Lung (tissue), 12 donors: Measurements from ENCODE around the gene OST4. TPM values are rescaled to one million over a fixed set of nuclear protein-coding genes. Genes with fewer than 3 reads are reported as not detected.

Experiments used
- ATAC-seq: fragments of 200-7000 bp; cut with Tn5 transposase; one replicate; pipeline ENCODE4 v1.9.1; 2020; ENCODE audit warnings: moderate number of reproducible peaks; ENCODE audit not compliant: insufficient read depth, low FRiP score
- DNase-seq, 3 donors: peaks; one replicate each; pipeline ENCODE4 v3.0.0-alpha.2; 2013 to 2017
- H3K27ac ChIP-seq, 2 donors: one replicate each; pipeline ENCODE4 v1.5.1; 2013; ENCODE audit warnings: mild to moderate bottlenecking in 2 of 2, moderate library complexity in 2 of 2, control low read depth in 1 of 2, inconsistent platforms in 1 of 2, low read depth in 1 of 2, low read length in 1 of 2
- H3K27me3 ChIP-seq, 3 donors: one replicate each; pipeline ENCODE4 v1.5.1; 2013; ENCODE audit warnings: low read length in 2 of 3; ENCODE audit not compliant: control insufficient read depth in 3 of 3, insufficient read depth in 3 of 3
- H3K36me3 ChIP-seq, 4 donors: one replicate each; pipeline ENCODE4 v1.5.1; 2013; ENCODE audit warnings: low read length in 4 of 4, mild to moderate bottlenecking in 1 of 4, moderate library complexity in 1 of 4; ENCODE audit not compliant: control insufficient read depth in 4 of 4, insufficient read depth in 4 of 4
- H3K4me1 ChIP-seq, 5 donors: one replicate each; pipeline ENCODE4 v1.5.1; 2013; ENCODE audit warnings: low read length in 5 of 5, mild to moderate bottlenecking in 2 of 5, moderate library complexity in 1 of 5; ENCODE audit not compliant: control insufficient read depth in 5 of 5, insufficient read depth in 5 of 5
- H3K4me3 ChIP-seq: one replicate; pipeline ENCODE4 v1.5.1; 2013; ENCODE audit warnings: mild to moderate bottlenecking, control low read depth, moderate library complexity
- H3K9ac ChIP-seq, 2 donors: one replicate each; pipeline ENCODE4 v1.5.1; 2013; ENCODE audit warnings: low read length in 2 of 2, control low read depth in 1 of 2; ENCODE audit not compliant: insufficient read depth in 1 of 2
- H3K9me3 ChIP-seq, 4 donors: one replicate each; pipeline ENCODE4 v1.5.1; 2013; ENCODE audit warnings: low read length in 3 of 4, mild to moderate bottlenecking in 1 of 4, moderate library complexity in 1 of 4; ENCODE audit not compliant: control insufficient read depth in 4 of 4, insufficient read depth in 3 of 4
- WGBS, 2 donors: extraction: QIAGEN DNeasy Blood & Tissue Kit; methylation state at CpG; one replicate each; pipeline ENCODE4 v1.1.7; 2013; 5-methylcytosine and 5-hydroxymethylcytosine counted together
- polyA plus RNA-seq, 2 donors: library from polyadenylated mRNA; stranded (reverse); fragments of 200-250 nt; gene quantifications; one replicate each; pipeline ENCODE4 v1.2.1, GENCODE V29; 2013
- total RNA-seq, 2 donors: library from RNA; depleted of rRNA in 1 of 2; stranded (reverse); fragments of >200 nt in 1 of 2; gene quantifications; one replicate each; pipeline ENCODE4 v1.2.1, GENCODE V29; 2014 to 2021
- TF ChIP-seq, protein P1 (sequence below): IDR thresholded peaks from 2 replicates; pipeline ENCODE4 v1.5.1; 2012; ENCODE audit warnings: mild to moderate bottlenecking; ENCODE audit errors: control extremely low read depth, extremely low read depth
- donor health status: control.
- donor health status: control.
- donor health status: Bipolar disorder and iron deficiency.
- donor health status: healthy.
- donor health status: DM: yes; HTN: yes; CAD: no.

The OST4 gene
- total and polyA plus RNA-seq, 4 donors: 164 to 577 (median 309) TPM

DNA sequence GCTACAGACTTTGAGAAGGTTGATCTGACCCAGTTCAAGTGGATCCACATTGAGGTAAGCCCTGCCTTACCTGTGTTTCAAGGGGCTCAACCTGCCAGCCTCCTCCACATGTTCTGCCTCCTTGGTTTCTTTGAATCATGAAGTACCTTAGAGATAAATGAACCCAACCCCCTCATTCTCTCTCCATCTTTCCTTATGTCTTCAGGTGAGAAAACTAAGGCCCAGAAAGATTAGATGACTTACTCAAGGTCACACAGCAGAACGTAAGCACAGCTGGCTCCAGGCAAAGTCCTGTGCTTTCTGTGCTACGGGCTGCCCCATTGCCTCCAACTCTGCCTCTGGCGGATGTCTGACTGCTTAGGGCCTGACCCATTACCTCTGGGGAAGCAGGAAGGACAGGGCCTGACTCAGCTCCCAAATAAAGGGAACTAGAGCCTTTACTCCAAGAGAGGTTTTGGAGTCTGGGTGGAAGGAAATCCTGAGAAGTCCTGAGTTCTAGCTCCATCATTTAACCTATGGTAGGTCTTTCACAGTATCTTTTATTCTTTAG is 25.4 kb upstream of the OST4 start:
- H3K9ac ChIP-seq: no peak overlapping the region
- peaks cover 0 to 10% (median 7%) of the 10 kb centered on the region in 5 donors for H3K4me1 ChIP-seq
- H3K36me3 ChIP-seq: peaks cover 0 to 2% (median 0%) of the 10 kb centered on the region in 4 donors
- H3K9me3 ChIP-seq: no peaks in the 10 kb centered on the region
- 53 to 74% methylated on average over 3 of the region's 3 CpGs for WGBS, 2 donors
- H3K27me3 ChIP-seq: no peaks in the 10 kb centered on the region
- no peak overlapping the region for H3K4me3 ChIP-seq
- peak overlapping the region in 1 of 2 donors; percentile 5 for H3K27ac ChIP-seq
- no peak for DNase-seq
- TF ChIP-seq, protein P1, sequence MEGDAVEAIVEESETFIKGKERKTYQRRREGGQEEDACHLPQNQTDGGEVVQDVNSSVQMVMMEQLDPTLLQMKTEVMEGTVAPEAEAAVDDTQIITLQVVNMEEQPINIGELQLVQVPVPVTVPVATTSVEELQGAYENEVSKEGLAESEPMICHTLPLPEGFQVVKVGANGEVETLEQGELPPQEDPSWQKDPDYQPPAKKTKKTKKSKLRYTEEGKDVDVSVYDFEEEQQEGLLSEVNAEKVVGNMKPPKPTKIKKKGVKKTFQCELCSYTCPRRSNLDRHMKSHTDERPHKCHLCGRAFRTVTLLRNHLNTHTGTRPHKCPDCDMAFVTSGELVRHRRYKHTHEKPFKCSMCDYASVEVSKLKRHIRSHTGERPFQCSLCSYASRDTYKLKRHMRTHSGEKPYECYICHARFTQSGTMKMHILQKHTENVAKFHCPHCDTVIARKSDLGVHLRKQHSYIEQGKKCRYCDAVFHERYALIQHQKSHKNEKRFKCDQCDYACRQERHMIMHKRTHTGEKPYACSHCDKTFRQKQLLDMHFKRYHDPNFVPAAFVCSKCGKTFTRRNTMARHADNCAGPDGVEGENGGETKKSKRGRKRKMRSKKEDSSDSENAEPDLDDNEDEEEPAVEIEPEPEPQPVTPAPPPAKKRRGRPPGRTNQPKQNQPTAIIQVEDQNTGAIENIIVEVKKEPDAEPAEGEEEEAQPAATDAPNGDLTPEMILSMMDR: no peak
- ATAC-seq: no peak

DNA sequence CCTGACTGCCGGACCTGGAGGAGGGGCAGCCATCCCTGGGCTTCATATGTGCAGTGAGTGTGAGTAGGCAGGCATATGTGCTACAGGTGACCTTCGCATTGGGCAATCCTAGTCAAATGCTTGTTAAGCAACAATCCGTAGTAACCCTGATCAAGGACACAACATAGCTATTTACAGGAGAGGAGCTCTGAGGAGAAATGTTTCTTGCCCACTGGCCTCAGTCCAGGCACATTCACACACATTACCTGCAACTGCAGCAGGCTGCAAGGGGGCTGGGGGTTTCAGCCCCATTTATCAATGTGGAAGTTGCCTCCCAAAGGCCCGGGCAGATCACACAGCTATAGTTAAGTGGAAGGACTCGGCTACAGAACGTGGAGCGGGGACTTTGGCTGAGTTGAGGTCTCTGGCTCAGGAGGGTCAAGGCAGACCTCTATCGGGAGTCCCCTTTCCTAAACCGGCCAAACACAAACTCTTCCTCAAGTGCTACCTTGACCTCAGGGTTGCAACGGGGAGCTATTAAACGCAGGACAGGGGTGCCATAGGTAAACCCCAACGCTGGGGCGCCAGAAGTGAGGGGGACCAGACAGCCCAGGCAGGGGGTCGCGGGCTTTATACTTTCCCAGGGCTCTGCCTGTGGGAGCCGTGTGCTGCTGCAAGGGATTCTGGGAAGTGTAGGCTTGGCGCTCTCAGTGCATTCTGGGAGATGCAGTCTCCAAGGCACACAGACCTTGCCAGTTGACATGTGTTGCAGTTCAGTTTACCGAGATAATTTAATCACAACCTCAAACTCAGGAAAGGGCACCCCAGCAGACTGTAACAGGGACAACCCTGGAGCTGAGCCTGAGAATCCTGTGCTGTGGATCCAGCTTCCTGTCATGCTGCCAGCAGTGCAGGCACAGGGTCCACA is 24.5 kb upstream of the OST4 start:
- peak overlapping the region; percentile 1 for H3K4me3 ChIP-seq
- TF ChIP-seq, protein P1: no peak

DNA sequence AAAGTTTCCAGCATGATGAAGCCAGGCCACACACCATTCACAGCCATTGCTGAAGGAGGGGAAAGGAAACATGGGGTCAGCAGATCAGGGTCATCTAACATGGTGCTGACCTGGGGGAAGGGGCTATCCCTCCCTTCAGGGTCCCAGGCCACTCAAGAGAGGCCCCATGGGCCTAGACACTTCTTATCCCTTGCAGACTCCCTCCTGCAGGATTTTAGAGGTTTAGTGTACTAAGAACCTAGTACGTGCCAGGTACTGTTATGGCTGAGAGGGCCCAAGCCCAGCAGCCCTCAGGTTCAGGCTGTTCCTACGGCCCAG is 23.9 kb upstream of the OST4 start:
- Histone ChIP-seq H3K4me3 (no peak overlapping the region), H3K27ac (no peak overlapping the region), H3K4me1 (peaks cover 0 to 10% (median 7%) of the 10 kb centered on the region in 5 donors), H3K9ac (no peak overlapping the region), H3K36me3 (peaks cover 0 to 4% (median 0%) of the 10 kb centered on the region in 4 donors), H3K9me3 (no peaks in the 10 kb centered on the region), H3K27me3 (no peaks in the 10 kb centered on the region)
- TF ChIP-seq, protein P1: no peak
- DNase-seq (no peak), ATAC-seq (no peak)
- 85 to 88% methylated on average over 2 of the region's 2 CpGs for WGBS, 2 donors

More for the DNA sequence above, 24.5 kb upstream of the OST4 start:
- WGBS, 2 donors: 25 to 26% methylated on average over 18 of the region's 18 CpGs
- Histone ChIP-seq H3K36me3 (peaks cover 0 to 4% (median 0%) of the 10 kb centered on the region in 4 donors), H3K27ac (peak overlapping the region in 1 of 2 donors; percentile 17), H3K9ac (no peak overlapping the region), H3K4me1 (peaks cover 0 to 10% (median 7%) of the 10 kb centered on the region in 5 donors), H3K9me3 (no peaks in the 10 kb centered on the region), H3K27me3 (no peaks in the 10 kb centered on the region)
- ATAC-seq: peak; percentile 73
- DNase-seq: peak; percentile 67 to 78 (median 74)
